Epithelial cell of proximal tubule (primary cell): ENCODE results near the gene NOX1. TPM values are rescaled to one million over a fixed set of nuclear protein-coding genes. Genes with fewer than 3 reads are reported as not detected.
"Not testable (repeated sequence)": the region's sequence is repeated elsewhere in the genome, so short reads cannot be mapped to it uniquely, and the experiment has no call there.

Experiments
- DNase-seq: peaks from one replicate; pipeline ENCODE4 v3.0.0-alpha.2; 2011; ENCODE audit warnings: low read depth
- H3K4me3 ChIP-seq: 2 replicates; pipeline ENCODE4 v1.5.1; 2011; ENCODE audit warnings: low read depth, mild to moderate bottlenecking, low read length
- total RNA-seq: library from RNA; depleted of rRNA; stranded (reverse); fragments of >200 nt; gene quantifications from 2 replicates; pipeline ENCODE4 v1.2.3, GENCODE V29; 2015
- TF ChIP-seq, protein P1 (sequence below): conservative IDR thresholded peaks from 2 replicates; pipeline ENCODE4 v1.5.1; 2012; ENCODE audit warnings: low read depth, mild to moderate bottlenecking, low read length

NOX1 gene
- total RNA-seq, 1 donor from 2014 or later, result not detected

DNA sequence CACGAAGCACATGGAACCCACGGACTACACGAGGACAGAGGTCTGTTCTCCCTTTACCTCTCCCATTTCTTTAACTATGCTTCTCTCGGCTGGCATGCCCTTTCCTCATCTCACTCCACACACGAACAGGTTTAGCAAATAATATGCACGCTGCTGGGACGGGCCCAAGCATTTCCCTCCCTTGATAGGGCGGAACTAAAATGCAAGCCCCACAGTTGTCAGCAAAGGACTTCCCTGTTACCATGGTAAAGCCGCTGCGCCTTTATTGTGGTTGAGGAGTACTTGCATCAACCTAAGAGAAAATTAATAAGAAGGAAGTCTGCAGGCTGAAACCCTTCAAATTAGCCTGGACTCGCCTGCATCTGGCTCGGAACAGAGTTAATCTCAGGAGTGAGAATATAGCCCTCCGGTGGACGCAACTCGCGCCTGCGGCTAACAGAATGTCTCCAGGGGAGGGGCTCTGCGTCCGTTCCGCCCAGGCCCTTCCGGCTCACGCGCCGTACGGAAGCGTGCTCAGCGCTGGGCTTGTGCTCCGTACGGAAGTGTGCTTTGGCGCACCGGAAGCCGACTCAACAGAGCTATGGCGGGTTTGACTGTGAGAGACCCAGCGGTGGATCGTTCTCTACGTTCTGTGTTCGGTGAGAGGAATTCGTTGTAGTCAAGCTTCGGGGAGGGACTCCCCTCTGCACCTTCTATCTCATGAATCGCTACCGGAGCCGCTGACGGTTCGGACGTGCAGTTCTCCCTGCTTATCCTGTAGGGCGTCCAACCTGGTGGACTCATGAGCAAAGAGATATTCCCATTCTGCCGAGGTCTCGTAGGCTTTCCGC lies 54.1 kb downstream of the NOX1 start, which contains the start of gene CSTF2:
TSS of gene CSTF2 (plus strand) at position 555 of the 830 bp plus-strand sequence. CDS start at position 581, 26 bp downstream.
- H3K4me3 ChIP-seq, result peak within 1 kb of the TSS; percentile 78
- TF ChIP-seq, protein P1, sequence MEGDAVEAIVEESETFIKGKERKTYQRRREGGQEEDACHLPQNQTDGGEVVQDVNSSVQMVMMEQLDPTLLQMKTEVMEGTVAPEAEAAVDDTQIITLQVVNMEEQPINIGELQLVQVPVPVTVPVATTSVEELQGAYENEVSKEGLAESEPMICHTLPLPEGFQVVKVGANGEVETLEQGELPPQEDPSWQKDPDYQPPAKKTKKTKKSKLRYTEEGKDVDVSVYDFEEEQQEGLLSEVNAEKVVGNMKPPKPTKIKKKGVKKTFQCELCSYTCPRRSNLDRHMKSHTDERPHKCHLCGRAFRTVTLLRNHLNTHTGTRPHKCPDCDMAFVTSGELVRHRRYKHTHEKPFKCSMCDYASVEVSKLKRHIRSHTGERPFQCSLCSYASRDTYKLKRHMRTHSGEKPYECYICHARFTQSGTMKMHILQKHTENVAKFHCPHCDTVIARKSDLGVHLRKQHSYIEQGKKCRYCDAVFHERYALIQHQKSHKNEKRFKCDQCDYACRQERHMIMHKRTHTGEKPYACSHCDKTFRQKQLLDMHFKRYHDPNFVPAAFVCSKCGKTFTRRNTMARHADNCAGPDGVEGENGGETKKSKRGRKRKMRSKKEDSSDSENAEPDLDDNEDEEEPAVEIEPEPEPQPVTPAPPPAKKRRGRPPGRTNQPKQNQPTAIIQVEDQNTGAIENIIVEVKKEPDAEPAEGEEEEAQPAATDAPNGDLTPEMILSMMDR, result peak; percentile 2
- peak; percentile 37 for DNase-seq

DNA sequence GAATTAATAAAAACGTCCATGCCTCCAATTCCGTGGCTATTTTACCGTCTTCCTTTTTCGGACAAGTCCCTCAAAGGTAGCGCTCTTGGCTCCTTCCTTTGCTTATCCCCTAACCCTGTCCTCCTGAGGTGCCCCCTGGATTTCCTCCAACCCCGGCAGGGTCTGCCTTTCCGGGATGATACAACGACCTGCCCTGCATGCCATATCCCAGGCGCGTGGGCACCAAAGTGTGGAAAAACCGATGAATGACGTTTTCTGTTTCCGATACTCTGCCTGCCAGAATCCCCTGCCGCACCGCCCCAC lies 54.7 kb downstream of the NOX1 start:
- H3K4me3 ChIP-seq, result peak overlapping the region; percentile 78
- no peak for DNase-seq
- TF ChIP-seq, protein P1, result no peak

DNA sequence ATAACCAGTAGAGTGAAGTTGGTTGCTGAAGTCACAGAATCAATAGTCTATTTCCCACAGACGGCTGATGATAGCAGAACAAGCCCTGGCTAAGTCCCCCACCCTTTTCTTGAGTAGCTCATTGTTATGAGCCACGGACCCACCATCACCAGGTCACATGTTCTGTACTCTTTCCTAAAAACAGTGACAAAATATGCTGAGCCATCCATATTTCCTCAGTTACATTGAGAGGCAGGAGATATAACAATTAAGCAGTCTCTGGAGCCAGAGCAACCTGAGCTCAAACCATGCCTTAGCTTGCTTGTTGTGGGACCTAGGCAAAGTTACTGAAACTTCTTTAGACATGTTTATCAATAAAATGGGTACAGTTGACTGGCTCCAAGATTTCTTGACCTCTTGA lies 56.8 kb downstream of the NOX1 start:
- no peak overlapping the region for H3K4me3 ChIP-seq
- no peak for DNase-seq
- TF ChIP-seq, protein P1, result no peak

DNA sequence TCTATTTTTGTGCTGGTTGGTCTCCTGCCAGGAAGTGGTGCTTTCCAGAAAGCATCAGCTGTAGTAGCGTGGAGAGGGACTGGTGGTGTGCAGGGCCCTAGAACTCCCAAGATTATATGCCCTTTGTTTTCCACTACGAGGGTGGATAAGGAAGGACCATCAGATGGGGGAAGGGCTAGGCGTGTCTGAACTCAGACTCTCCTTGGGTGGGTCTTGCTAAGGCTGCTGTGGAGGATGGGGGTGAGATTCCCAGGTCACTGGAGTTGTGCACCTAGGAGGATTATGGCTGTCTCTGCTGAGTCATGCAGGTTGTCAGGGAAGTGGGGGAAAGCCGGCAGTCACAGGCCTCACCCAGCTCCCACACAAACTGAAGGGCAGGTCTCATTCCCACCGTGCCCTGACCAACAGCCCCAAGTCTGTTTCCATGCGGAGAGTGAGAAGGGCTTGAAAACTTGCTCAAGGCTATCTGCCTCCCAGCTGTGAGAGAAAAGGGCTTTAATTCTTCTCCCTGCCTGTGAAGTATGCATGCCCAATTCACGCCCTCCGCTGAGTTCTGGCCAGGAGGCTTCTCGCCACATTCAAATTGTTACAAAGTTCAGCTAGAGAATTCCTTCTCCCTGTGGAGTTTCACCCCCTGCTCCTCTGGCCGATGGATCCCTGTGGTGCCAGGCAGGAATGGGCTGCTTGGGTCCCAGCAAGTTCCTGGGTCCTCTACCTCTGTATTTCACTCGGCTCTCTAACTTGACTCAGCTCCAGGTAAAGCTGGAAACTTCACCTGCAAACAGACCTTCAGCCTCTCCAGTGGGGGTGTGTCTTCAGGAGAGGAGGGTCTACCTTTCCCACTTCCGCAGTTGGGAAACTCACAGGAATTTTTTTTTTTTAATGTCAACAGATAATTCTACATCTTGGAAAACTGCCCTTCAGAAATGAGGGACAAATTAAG lies 61.7 kb downstream of the NOX1 start:
- no peak for DNase-seq
- no peak overlapping the region for H3K4me3 ChIP-seq
- TF ChIP-seq, protein P1, result no peak

DNA sequence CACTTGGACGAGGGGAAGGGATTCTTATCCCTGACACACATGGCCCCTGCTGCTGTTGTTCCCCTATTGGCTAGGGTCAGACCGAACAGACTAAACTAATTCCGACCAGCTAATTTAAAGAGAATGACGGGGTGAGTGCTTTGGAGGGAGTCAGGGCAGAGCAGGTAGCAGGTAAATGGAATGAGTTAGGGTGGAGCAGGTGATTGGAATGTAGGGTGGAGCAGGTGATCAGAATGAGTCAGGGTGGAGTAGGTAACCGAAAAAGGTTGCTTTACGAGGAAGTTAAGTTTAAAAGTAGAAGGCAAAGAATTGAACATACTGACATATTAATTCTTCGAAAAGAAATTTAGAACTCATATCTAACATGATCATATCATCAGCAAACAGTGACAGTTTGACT lies 65.9 kb downstream of the NOX1 start:
- not testable (repeated sequence) for H3K4me3 ChIP-seq, DNase-seq

DNA sequence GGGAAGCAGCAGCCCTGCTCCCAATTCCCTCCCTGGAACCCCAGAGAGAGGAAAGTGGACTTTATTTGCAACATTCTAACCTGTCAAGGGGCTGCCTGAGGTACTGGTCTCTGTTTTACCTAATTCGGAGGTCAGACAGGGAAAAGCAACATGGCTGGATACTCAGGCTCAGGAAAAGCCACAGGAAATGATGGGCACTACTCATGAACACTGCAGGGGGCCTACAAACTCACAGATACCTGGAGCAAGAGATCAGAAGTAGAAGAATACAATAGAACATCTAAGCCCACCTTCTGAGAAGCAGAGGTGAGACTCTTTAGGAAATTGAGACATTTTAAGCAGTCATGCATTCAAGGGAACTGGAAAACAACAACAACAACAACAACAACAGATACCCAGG lies 69.4 kb downstream of the NOX1 start:
- TF ChIP-seq, protein P1, result no peak
- no peak overlapping the region for H3K4me3 ChIP-seq
- DNase-seq, result no peak

DNA sequence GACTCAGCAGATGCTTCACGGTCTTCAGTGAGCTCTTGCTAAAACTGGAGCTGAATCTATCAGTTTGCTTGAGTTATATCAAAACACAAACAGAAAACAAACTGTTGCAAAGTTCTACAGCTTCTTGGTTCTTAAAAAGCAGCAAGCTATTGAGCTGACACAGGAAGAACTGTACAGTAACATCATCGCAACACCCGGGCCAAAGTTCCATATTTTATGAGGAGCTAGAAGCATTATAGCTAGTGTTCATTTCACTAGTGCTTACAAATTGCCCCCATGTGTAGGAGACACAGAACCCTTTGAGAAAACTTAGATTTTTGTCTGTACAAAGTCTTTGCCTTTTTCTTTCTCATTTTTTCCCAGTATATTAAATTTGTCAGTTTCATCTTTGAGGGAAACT lies 71.3 kb downstream of the NOX1 start:
- no peak for DNase-seq
- TF ChIP-seq, protein P1, result no peak
- H3K4me3 ChIP-seq, result no peak overlapping the region
